ENCODE results near the gene INTS6L. TPM values are rescaled to one million over a fixed set of nuclear protein-coding genes. Genes with fewer than 3 reads are reported as not detected.

INTS6L gene
- total and polyA plus RNA-seq, 2 of the 8 experiments (the other 6 are each of a cell fraction or from before 2014, with no cell fraction given): 4.1 to 5.2 TPM

DNA sequence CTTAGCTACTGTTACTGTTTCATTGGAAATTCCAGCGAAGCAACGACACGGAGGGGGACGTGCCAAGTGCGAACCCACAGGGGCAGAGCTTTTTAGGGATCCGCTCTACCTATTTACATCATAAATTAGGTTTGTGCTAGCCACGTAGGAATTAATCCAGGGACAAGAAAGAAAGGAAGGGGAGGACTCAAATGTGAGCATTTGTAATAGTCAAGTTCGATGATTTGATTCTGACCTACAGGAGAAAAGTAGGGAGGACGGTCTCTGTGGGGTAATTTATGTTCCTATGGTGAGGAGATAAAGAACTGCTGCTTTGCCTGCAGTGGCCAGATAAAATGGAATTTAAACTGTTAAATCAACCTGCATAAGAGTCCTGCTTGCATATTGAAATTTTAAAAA lies 1.7 kb downstream of the INTS6L start:
- DNase-seq (ENCODE audit: low read depth in 1 of 2, low spot score in 2 of 2): no peak
- POLR2A ChIA-PET (ENCODE audit: partially characterized antibody): no interaction called here
- H3K14ac ChIP-seq (ENCODE audit: insufficient read length): no peak overlapping the region
- FAIRE-seq: no peak
- H3K4me2 ChIP-seq (ENCODE audit: insufficient read depth in 1 of 2, low read depth in 2 of 2, low read length in 2 of 2): peak overlapping the region; percentile 9 to 71
- TF ChIP-seq POU5F1 (IDR thresholded peaks at IDR 0.05; ENCODE audit: low read depth, low read length): no peak
- no peak for TF ChIP-seq KDM4A (IDR thresholded peaks at IDR 0.05; ENCODE audit: low read depth, low read length, severe bottlenecking)
- TF ChIP-seq TEAD4 (IDR thresholded peaks at IDR 0.05; ENCODE audit: low read depth, low read length): 0 out of 2 replicates have a peak, but pooled peaks have one; percentile 36
- no peak overlapping the region for H3K4ac ChIP-seq (replicated peaks; ENCODE audit: insufficient read length, low read depth, low read length)
- no peak overlapping the region for H4K5ac ChIP-seq (ENCODE audit: insufficient read length, low read depth, low read length)
- no peak overlapping the region for H4K91ac ChIP-seq (replicated peaks; ENCODE audit: insufficient read length, low read length)
- H4K20me1 ChIP-seq (replicated peaks in 1 of 2; ENCODE audit: control insufficient read depth in 1 of 2, insufficient read depth in 2 of 2, low read length in 2 of 2): no peaks in the 10 kb centered on the region
- CTCF ChIA-PET (ENCODE audit: partially characterized antibody): no interaction called here
- peak overlapping the region in 3 of 4 experiments; percentile 29 to 66 (median 48); a peak in 5 of 7 replicates for H3K9ac ChIP-seq (replicated peaks in 1 of 4; ENCODE audit: extremely low read depth in 1 of 4, low read depth in 3 of 4, low read length in 3 of 4)
- 2% methylated on average over 9 of the region's 9 CpGs; no CpG with 5 or more reads in 1 of the 2 experiments for WGBS, 2 experiments (ENCODE audit: extremely low coverage in 1 of 2, insufficient coverage in 1 of 2, insufficient read length in 1 of 2, insufficient replicate concordance in 2 of 2, low coverage in 1 of 2, low lambda C conversion rate in 2 of 2, missing lambda C conversion rate in 1 of 2)
- no peaks in the 10 kb centered on the region for H3K36me3 ChIP-seq (ENCODE audit: control insufficient read depth in 2 of 4, insufficient read depth in 4 of 4, low read length in 3 of 4)
- no peaks in the 10 kb centered on the region for H3K79me2 ChIP-seq (ENCODE audit: control insufficient read depth in 1 of 2, insufficient read depth in 2 of 2, low read length in 2 of 2)
- no peak overlapping the region for H4K8ac ChIP-seq (ENCODE audit: extremely low read depth, insufficient read depth, low read length)
- no peak overlapping the region for H2BK120ac ChIP-seq (replicated peaks; ENCODE audit: low read depth, low read length)
- H3K23ac ChIP-seq (ENCODE audit: insufficient read length): no peak overlapping the region
- no peak overlapping the region for H2BK15ac ChIP-seq (ENCODE audit: low read length)
- H2AFZ ChIP-seq (ENCODE audit: low read length): peak overlapping the region; percentile 16; the same call in 1 of the 2 replicates
- H2BK20ac ChIP-seq (ENCODE audit: low read length): no peak overlapping the region
- no peak overlapping the region; the same call in 1 of the 2 replicates for H2BK5ac ChIP-seq (ENCODE audit: low read depth, low read length)
- H3K27ac ChIP-seq (ENCODE audit: low read depth, low read length): peak overlapping the region; percentile 63
- peak overlapping the region; percentile 54 to 84 (median 64) for H3K4me3 ChIP-seq (ENCODE audit: extremely low read depth in 1 of 4, insufficient read depth in 2 of 4, low read depth in 3 of 4, low read length in 4 of 4)
- no peaks in the 10 kb centered on the region for H3K9me3 ChIP-seq (ENCODE audit: insufficient read depth in 2 of 2, low read depth in 1 of 2, low read length in 1 of 2)
- no peak overlapping the region for H3K18ac ChIP-seq (ENCODE audit: extremely low read depth, low read length)
- no peaks in the 10 kb centered on the region for H3K27me3 ChIP-seq (replicated peaks in 1 of 4; ENCODE audit: control insufficient read depth in 3 of 4, extremely low read depth in 1 of 4, insufficient read depth in 3 of 4, low read length in 3 of 4)
- no peak overlapping the region for H2BK12ac ChIP-seq (ENCODE audit: low read depth, low read length)
- peaks cover 7% of the 10 kb centered on the region; the same call in 1 of the 2 replicates for H3K23me2 ChIP-seq (ENCODE audit: low read depth, low read length)
- H3K4me1 ChIP-seq (replicated peaks in 1 of 4; ENCODE audit: control insufficient read depth in 3 of 4, insufficient read depth in 4 of 4, low read length in 3 of 4): peaks cover 0 to 2% (median 0%) of the 10 kb centered on the region in 4 experiments; a peak in 3 of 7 replicates
- H3K79me1 ChIP-seq (ENCODE audit: low read depth, low read length): no peaks in the 10 kb centered on the region
- H2AK5ac ChIP-seq (ENCODE audit: low read depth, low read length): no peak overlapping the region
- H3K56ac ChIP-seq (replicated peaks; ENCODE audit: insufficient read length, low read depth, low read length): peak overlapping the region; percentile 30
